Endothelial cell of umbilical vein (primary cell): ENCODE data around the gene SHROOM4. TPM values are rescaled to one million over a fixed set of nuclear protein-coding genes. Genes with fewer than 3 reads are reported as not detected.

Experiments
- BruUV-seq: library from RNA; stranded (reverse); fragments of 400-500 nt; replicated peaks from 2 replicates; lab custom pipeline; 2021; lab: Mats Ljungman, UMichigan
- CTCF ChIA-PET: fragments of 300-600, 350-600 bp; sonication (Branson Sonifier 250); formaldehyde crosslinking; loops from one replicate; lab custom pipeline; 2021; ENCODE audit warnings: antibody characterized with exemption, inconsistent platforms; lab: Charles Lee
- POLR2A ChIA-PET: fragments of 300-600, 350-600 bp; sonication (Branson Sonifier 250); formaldehyde crosslinking; loops from one replicate; lab custom pipeline; 2021; ENCODE audit warnings: antibody characterized with exemption, inconsistent platforms; lab: Charles Lee
- DNase-seq: peaks from one replicate; pipeline ENCODE4 v3.0.0-alpha.2; 2011; ENCODE audit warnings: low read depth, low spot score
- FAIRE-seq: peaks from 2 replicates; lab custom pipeline; 2011; peaks lifted over from hg19 to GRCh38; lab: Jason Lieb, UNC
- H2AFZ ChIP-seq: 2 replicates; pipeline ENCODE4 v1.6.0; 2012; ENCODE audit warnings: low read depth, low read length, control low read depth, inconsistent platforms
- H3K27ac ChIP-seq: 2 replicates; pipeline ENCODE4 v1.5.1; 2011; ENCODE audit warnings: low read depth, mild to moderate bottlenecking, control low read depth, low read length, moderate library complexity; ENCODE audit not compliant: insufficient read depth
- H3K27me3 ChIP-seq, 2 experiments: 2 replicates each; pipeline versions ENCODE4 v1.6.0 to v1.6.1; 2011; ENCODE audit warnings: low read length in 2 of 2, mixed read lengths in 1 of 2; ENCODE audit not compliant: control insufficient read depth in 2 of 2, insufficient read depth in 2 of 2
- H3K36me3 ChIP-seq, 2 experiments: 2 replicates in 1 of 2; 3 replicates in 1 of 2; pipeline ENCODE4 v1.5.1; 2011; ENCODE audit warnings: low read length in 2 of 2, mild to moderate bottlenecking in 1 of 2, moderate library complexity in 1 of 2; ENCODE audit not compliant: control insufficient read depth in 2 of 2, insufficient read depth in 2 of 2; ENCODE audit errors: extremely low read depth in 1 of 2
- H3K4me1 ChIP-seq: 3 replicates; pipeline ENCODE4 v1.5.1; 2011; ENCODE audit warnings: mild to moderate bottlenecking, low read length; ENCODE audit not compliant: control insufficient read depth, insufficient read depth; ENCODE audit errors: extremely low read depth
- H3K4me2 ChIP-seq: 2 replicates; pipeline ENCODE4 v1.6.1; 2011; ENCODE audit warnings: low read length, control low read depth, mixed read lengths; ENCODE audit not compliant: insufficient read depth
- H3K4me3 ChIP-seq, 3 experiments: fragments of 200-600 bp in 1 of 3; sonication (generic), shearing (Covaris generic) in 1 of 3; replicated peaks in 1 of 3; 2 replicates each; pipeline ENCODE4 v1.5.1; 2011 to 2016; ENCODE audit warnings: control low read depth in 3 of 3, low read length in 3 of 3, mild to moderate bottlenecking in 2 of 3, inconsistent platforms in 1 of 3, low read depth in 1 of 3, moderate library complexity in 1 of 3; ENCODE audit not compliant: insufficient read depth in 1 of 3
- H3K79me2 ChIP-seq: 2 replicates; pipeline ENCODE4 v1.6.0; 2012; ENCODE audit warnings: low read length, inconsistent platforms; ENCODE audit not compliant: control insufficient read depth, insufficient read depth
- H3K9ac ChIP-seq: replicated peaks from 2 replicates; pipeline ENCODE3; 2011; ENCODE audit warnings: low read length, control low read depth; ENCODE audit not compliant: insufficient read depth; ENCODE audit errors: extremely low read depth
- H3K9me1 ChIP-seq: replicated peaks from 3 replicates; pipeline ENCODE4 v1.6.0; 2011; ENCODE audit warnings: mild to moderate bottlenecking, low read length; ENCODE audit not compliant: control insufficient read depth, insufficient read depth; ENCODE audit errors: extremely low read depth
- H3K9me3 ChIP-seq: replicated peaks from 2 replicates; pipeline ENCODE4 v1.5.1; 2012; ENCODE audit warnings: low read length, inconsistent platforms; ENCODE audit not compliant: control insufficient read depth, insufficient read depth
- H4K20me1 ChIP-seq: replicated peaks from 2 replicates; pipeline ENCODE3; 2011; ENCODE audit warnings: mild to moderate bottlenecking, low read length; ENCODE audit not compliant: control insufficient read depth, insufficient read depth; ENCODE audit errors: extremely low read depth
- EZH2 ChIP-seq: IDR thresholded peaks from 2 replicates; pipeline ENCODE4 v1.6.1; 2012; ENCODE audit warnings: borderline replicate concordance, low read depth, mild to moderate bottlenecking, moderate library complexity, low read length, inconsistent platforms; ENCODE audit not compliant: severe bottlenecking
- FOS ChIP-seq: IDR thresholded peaks from 2 replicates; pipeline ENCODE4 v1.6.1; 2011; ENCODE audit warnings: mild to moderate bottlenecking, low read length, moderate library complexity, borderline replicate concordance; ENCODE audit not compliant: insufficient read depth
- GATA2 ChIP-seq: IDR thresholded peaks from 2 replicates; pipeline ENCODE4 v1.7.0; 2011; ENCODE audit warnings: low read depth, mild to moderate bottlenecking, moderate library complexity, mixed read lengths, low read length; ENCODE audit not compliant: insufficient read length, insufficient read depth
- JUN ChIP-seq: IDR thresholded peaks from 2 replicates; pipeline ENCODE4 v1.6.1; 2011; ENCODE audit warnings: borderline replicate concordance, low read depth; ENCODE audit not compliant: insufficient read length, insufficient read depth
- MYC ChIP-seq: IDR thresholded peaks from one replicate; pipeline ENCODE4 v1.6.1; 2011; ENCODE audit warnings: mild to moderate bottlenecking, low read depth, low read length
- POLR2A ChIP-seq: IDR thresholded peaks from 2 replicates; pipeline ENCODE4 v1.6.1; 2012; ENCODE audit warnings: low read depth, mild to moderate bottlenecking, control low read depth, low read length
- POLR2AphosphoS5 ChIP-seq: IDR thresholded peaks from 2 replicates; pipeline ENCODE4 v1.6.1; 2012; ENCODE audit warnings: low read depth, mild to moderate bottlenecking, control low read depth, low read length, moderate library complexity; ENCODE audit not compliant: insufficient read depth
- dilution Hi-C: fragments of 300-500 bp; cut with MboI; formaldehyde crosslinking; loops from one replicate; pipeline ENCODE4 v1.15.0; 2019; ENCODE audit warnings: low sequenced_read_pairs; ENCODE audit not compliant: extremely low pct_ligation_motif_present
- intact Hi-C: fragments of 100-400 bp; cut with micrococcal nuclease; formaldehyde crosslinking; loops from one replicate; pipeline ENCODE4 v1.10.0; 2022
- polyA plus RNA-seq, 4 experiments: library from polyadenylated mRNA; depleted of rRNA in 3 of 4; stranded (reverse) in 3 of 4; unstranded in 1 of 4; fragments of >200 nt; gene quantifications; 2 replicates each; pipeline versions ENCODE4 v1.2.1 to v1.2.3, GENCODE V29; 2011 to 2012; ENCODE audit warnings: missing spikeins in 1 of 4
- total RNA-seq: library from RNA; stranded (reverse); gene quantifications from 2 replicates; pipeline ENCODE4 v1.2.3, GENCODE V29; 2021
- TF ChIP-seq, protein P1 (sequence below): IDR thresholded peaks from 2 replicates; pipeline ENCODE4 v1.6.1; 2011; ENCODE audit not compliant: insufficient read depth, insufficient read length

Gene SHROOM4
- total and polyA plus RNA-seq, 2 donors (not counting 3 experiments of a cell fraction or from before 2014, with no cell fraction given), result 29.7 to 57.5 TPM

DNA sequence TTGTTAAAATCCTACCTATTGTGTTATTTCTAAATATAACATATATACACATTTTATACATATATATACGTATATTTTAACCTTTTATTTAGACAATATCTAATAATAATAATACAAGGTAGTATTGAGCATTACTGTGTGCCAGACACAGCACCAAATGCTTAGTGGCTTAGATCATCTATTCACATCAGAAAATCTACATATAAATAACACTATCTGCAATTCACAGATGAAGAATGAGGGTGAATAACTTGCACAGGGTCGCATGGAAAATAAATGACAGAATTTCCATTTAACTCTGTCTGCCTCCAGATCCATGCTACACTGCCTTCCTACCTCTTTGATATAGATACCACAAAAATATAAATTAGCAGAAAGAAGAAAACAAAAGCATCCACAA is 37.7 kb downstream of the SHROOM4 start:
- Histone ChIP-seq H3K9me3 (no peaks in the 10 kb centered on the region), H3K4me3 (no peak overlapping the region), H3K79me2 (peaks cover 6% of the 10 kb centered on the region), H3K4me1 (peaks cover 19% of the 10 kb centered on the region), H3K36me3 (no peaks in the 10 kb centered on the region), H3K27me3 (no peaks in the 10 kb centered on the region), H3K9me1 (no peaks in the 10 kb centered on the region), H3K9ac (no peak overlapping the region), H2AFZ (no peak overlapping the region), H3K27ac (no peak overlapping the region), H3K4me2 (no peak overlapping the region), H4K20me1 (no peaks in the 10 kb centered on the region)
- ChIA-PET POLR2A (no interaction called here), CTCF (interaction anchor here (1.1 kb wide), 1 partner anchor 7 kb away, joined by 3 read pairs; no protein-coding TSS in a partner anchor)
- DNase-seq (no peak), FAIRE-seq (no peak)
- no TSS peak for BruUV-seq
- intact Hi-C loops (no loop called here), dilution Hi-C loops (no loop called here)
- TF ChIP-seq GATA2, result no peak
- no peak for TF ChIP-seq MYC
- TF ChIP-seq, protein P1, sequence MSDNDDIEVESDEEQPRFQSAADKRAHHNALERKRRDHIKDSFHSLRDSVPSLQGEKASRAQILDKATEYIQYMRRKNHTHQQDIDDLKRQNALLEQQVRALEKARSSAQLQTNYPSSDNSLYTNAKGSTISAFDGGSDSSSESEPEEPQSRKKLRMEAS, result no peak
- no peak for TF ChIP-seq POLR2A
- TF ChIP-seq EZH2, result no peak

DNA sequence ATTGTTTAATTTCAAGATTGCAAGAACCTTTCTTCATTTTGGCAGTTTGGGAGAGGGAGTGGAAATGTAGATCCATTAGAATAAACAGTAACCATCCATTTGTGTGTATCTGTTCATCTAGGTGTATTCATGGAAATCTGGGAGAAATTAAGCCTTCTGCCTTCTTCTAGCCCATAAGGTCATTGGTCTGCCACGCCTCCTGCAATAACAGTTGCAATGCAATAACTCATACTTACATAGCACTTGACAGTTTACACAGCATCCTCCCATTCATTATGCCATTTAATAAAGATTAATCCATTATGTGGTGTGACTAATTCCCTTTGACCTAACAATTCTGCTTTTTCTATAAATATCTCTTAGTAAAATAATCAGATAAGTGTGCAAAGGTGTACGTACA is 42.6 kb downstream of the SHROOM4 start:
- peak overlapping the region; percentile 36 for H3K4me2 ChIP-seq
- no peaks in the 10 kb centered on the region for H3K9me3 ChIP-seq
- H3K27me3 ChIP-seq, result no peaks in the 10 kb centered on the region
- H3K79me2 ChIP-seq, result peaks cover 9% of the 10 kb centered on the region
- dilution Hi-C loops, result no loop called here
- BruUV-seq, result no TSS peak
- no peak overlapping the region for H2AFZ ChIP-seq
- intact Hi-C loops, result no loop called here
- no peaks in the 10 kb centered on the region for H4K20me1 ChIP-seq
- H3K9me1 ChIP-seq, result no peaks in the 10 kb centered on the region
- H3K27ac ChIP-seq, result peak overlapping the region; percentile 84
- ChIA-PET POLR2A (no interaction called here), CTCF (no interaction called here)
- no peak for TF ChIP-seq JUN
- TF ChIP-seq, protein P1, result no peak
- TF ChIP-seq GATA2, result no peak
- no peak for TF ChIP-seq MYC
- TF ChIP-seq POLR2A, result no peak
- no peak for TF ChIP-seq POLR2AphosphoS5
- no peak for TF ChIP-seq EZH2
- TF ChIP-seq FOS, result no peak
- FAIRE-seq, result no peak
- no peak overlapping the region for H3K4me3 ChIP-seq
- H3K36me3 ChIP-seq, result no peaks in the 10 kb centered on the region
- H3K9ac ChIP-seq, result no peak overlapping the region
- DNase-seq, result peak; percentile 15
- peaks cover 38% of the 10 kb centered on the region for H3K4me1 ChIP-seq
